ENCODE data around the gene TBX15. TPM values are rescaled to one million over a fixed set of nuclear protein-coding genes. Genes with fewer than 3 reads are reported as not detected.

Gene TBX15
- total RNA-seq, 4 donors from 2014 or later: 0.14 to 0.32 TPM; not detected in 2

GRCh38 chr1:118983558-118984041, 4.5 kb downstream of the TBX15 start:
- intact Hi-C loops (cut with DNase I; ENCODE audit: low total_unique reads) (no loop called here), in situ Hi-C loops (cut with MboI; ENCODE audit: low pct_ligation_motif_present in 1 of 4, low pct_unique_long_range_greater_than_20kb in 1 of 4, low sequenced_read_pairs in 3 of 4) (no loop called here)
- DNase-seq: no peak
- 20 to 36% methylated on average over 1 to 22 of the region's 22 CpGs for WGBS, 2 donors (ENCODE audit: low coverage in 1 of 2)
- Histone ChIP-seq H3K9me3 (no peaks in the 10 kb centered on the region), H3K4me1 (peaks cover 8 to 48% (median 27%) of the 10 kb centered on the region in 4 donors), H3K4me3 (no peak overlapping the region), H3K36me3 (no peaks in the 10 kb centered on the region), H3K27me3 (peaks cover 100% of the 10 kb centered on the region), H3K27ac (no peak overlapping the region)
- no peak for TF ChIP-seq EP300 (IDR thresholded peaks at IDR 0.05; ENCODE audit: low read depth)

- Histone ChIP-seq H3K27me3 (peaks cover 100% of the 10 kb centered on the region), H3K9me3 (no peaks in the 10 kb centered on the region), H3K4me3 (no peak overlapping the region), H3K4me1 (peaks cover 8 to 42% (median 24%) of the 10 kb centered on the region in 4 donors), H3K36me3 (no peaks in the 10 kb centered on the region), H3K27ac (no peak overlapping the region)
- intact Hi-C loops (cut with DNase I; ENCODE audit: low total_unique reads): no loop called here
- 18 to 25% methylated on average over 3 to 26 of the region's 26 CpGs for WGBS, 2 donors (ENCODE audit: low coverage in 1 of 2)
- DNase-seq: no peak
- TF ChIP-seq POLR2A (IDR thresholded peaks at IDR 0.05): no peak
- no peak for TF ChIP-seq POLR2AphosphoS5 (IDR thresholded peaks at IDR 0.05)
- TF ChIP-seq CTCF (IDR thresholded peaks at IDR 0.05): no peak
- no peak for TF ChIP-seq EP300 (IDR thresholded peaks at IDR 0.05; ENCODE audit: low read depth)
- in situ Hi-C loops (cut with MboI; ENCODE audit: low pct_ligation_motif_present in 1 of 4, low pct_unique_long_range_greater_than_20kb in 1 of 4, low sequenced_read_pairs in 3 of 4): no loop called here
Observed at GRCh38 chr1:118982821-118983557, 5.2 kb downstream of the TBX15 start.

GRCh38 chr1:118982266-118982665, 5.9 kb downstream of the TBX15 start:
- no peaks in the 10 kb centered on the region for H3K9me3 ChIP-seq
- intact Hi-C loops (cut with DNase I; ENCODE audit: low total_unique reads): no loop called here
- 57 to 59% methylated on average over 6 of the region's 6 CpGs for WGBS, 2 donors (ENCODE audit: low coverage in 1 of 2)
- peaks cover 100% of the 10 kb centered on the region for H3K27me3 ChIP-seq
- in situ Hi-C loops (cut with MboI; ENCODE audit: low pct_ligation_motif_present in 1 of 4, low pct_unique_long_range_greater_than_20kb in 1 of 4, low sequenced_read_pairs in 3 of 4): no loop called here
- no peak for DNase-seq
- no peak overlapping the region for H3K27ac ChIP-seq
- no peaks in the 10 kb centered on the region for H3K36me3 ChIP-seq
- peaks cover 8 to 35% (median 17%) of the 10 kb centered on the region in 4 donors for H3K4me1 ChIP-seq
- H3K4me3 ChIP-seq: no peak overlapping the region
- no peak for TF ChIP-seq EP300 (IDR thresholded peaks at IDR 0.05; ENCODE audit: low read depth)
- TF ChIP-seq POLR2AphosphoS5 (IDR thresholded peaks at IDR 0.05): no peak
- no peak for TF ChIP-seq CTCF (IDR thresholded peaks at IDR 0.05)
- TF ChIP-seq POLR2A (IDR thresholded peaks at IDR 0.05): no peak

- no peaks in the 10 kb centered on the region for H3K9me3 ChIP-seq
- H3K27ac ChIP-seq: no peak overlapping the region
- 17 to 50% methylated on average over 1 of the region's 1 CpG for WGBS, 2 donors (ENCODE audit: low coverage in 1 of 2)
- H3K4me3 ChIP-seq: no peak overlapping the region
- no peak for DNase-seq
- no peaks in the 10 kb centered on the region for H3K36me3 ChIP-seq
- H3K27me3 ChIP-seq: peaks cover 100% of the 10 kb centered on the region
- H3K4me1 ChIP-seq: peaks cover 8 to 31% (median 15%) of the 10 kb centered on the region in 4 donors
- no peak for TF ChIP-seq POLR2AphosphoS5 (IDR thresholded peaks at IDR 0.05)
- TF ChIP-seq CTCF (IDR thresholded peaks at IDR 0.05): no peak
- TF ChIP-seq POLR2A (IDR thresholded peaks at IDR 0.05): no peak
- TF ChIP-seq EP300 (IDR thresholded peaks at IDR 0.05; ENCODE audit: low read depth): no peak
- in situ Hi-C loops (cut with MboI; ENCODE audit: low pct_ligation_motif_present in 1 of 4, low pct_unique_long_range_greater_than_20kb in 1 of 4, low sequenced_read_pairs in 3 of 4): no loop called here
- intact Hi-C loops (cut with DNase I; ENCODE audit: low total_unique reads): no loop called here
Observed at GRCh38 chr1:118981436-118981835, 6.7 kb downstream of the TBX15 start.
